ENCODE measurements around the gene CYP4Z1. TPM values are rescaled to one million over a fixed set of nuclear protein-coding genes. Genes with fewer than 3 reads are reported as not detected.

The CYP4Z1 gene
- total and polyA plus RNA-seq, 2 donors (not counting 3 experiments of a cell fraction or from before 2014, with no cell fraction given), result not detected

GRCh38 chr1:47021070-47021469 is 46.0 kb upstream of the CYP4Z1 start:
- no peaks in the 10 kb centered on the region for H3K9me3 ChIP-seq (replicated peaks; ENCODE audit: control insufficient read depth, insufficient read depth, low read length)

More at GRCh38 chr1:47021070-47021469, 46.0 kb upstream of the CYP4Z1 start:
- no peak overlapping the region for H3K9ac ChIP-seq (replicated peaks; ENCODE audit: extremely low read depth, insufficient read depth, low read length)
- dilution Hi-C loops (cut with MboI; ENCODE audit: extremely low pct_ligation_motif_present, low sequenced_read_pairs) (no loop called here), intact Hi-C loops (cut with micrococcal nuclease) (no loop called here)
- no TSS peak for BruUV-seq (replicated peaks)
- H3K27me3 ChIP-seq (ENCODE audit: control insufficient read depth in 2 of 2, insufficient read depth in 2 of 2, low read length in 2 of 2), result no peaks in the 10 kb centered on the region
- DNase-seq (ENCODE audit: low read depth, low spot score), result no peak
- POLR2A ChIA-PET, result no interaction called here
- H3K4me3 ChIP-seq (replicated peaks in 1 of 3; ENCODE audit: insufficient read depth in 1 of 3, low read depth in 1 of 3, low read length in 3 of 3), result no peak overlapping the region
- H3K36me3 ChIP-seq (ENCODE audit: control insufficient read depth in 2 of 2, extremely low read depth in 1 of 2, insufficient read depth in 2 of 2, low read length in 2 of 2), result no peaks in the 10 kb centered on the region
- no peak overlapping the region for H2AFZ ChIP-seq (ENCODE audit: low read depth, low read length)
- no peak for TF ChIP-seq MYC (IDR thresholded peaks at IDR 0.05; ENCODE audit: low read depth, low read length)
- no peak for TF ChIP-seq FOS (IDR thresholded peaks at IDR 0.05; ENCODE audit: borderline replicate concordance, insufficient read depth, low read length)
- TF ChIP-seq GATA2 (IDR thresholded peaks at IDR 0.05; ENCODE audit: insufficient read depth, insufficient read length, low read depth, low read length), result no peak
- TF ChIP-seq, protein P1, sequence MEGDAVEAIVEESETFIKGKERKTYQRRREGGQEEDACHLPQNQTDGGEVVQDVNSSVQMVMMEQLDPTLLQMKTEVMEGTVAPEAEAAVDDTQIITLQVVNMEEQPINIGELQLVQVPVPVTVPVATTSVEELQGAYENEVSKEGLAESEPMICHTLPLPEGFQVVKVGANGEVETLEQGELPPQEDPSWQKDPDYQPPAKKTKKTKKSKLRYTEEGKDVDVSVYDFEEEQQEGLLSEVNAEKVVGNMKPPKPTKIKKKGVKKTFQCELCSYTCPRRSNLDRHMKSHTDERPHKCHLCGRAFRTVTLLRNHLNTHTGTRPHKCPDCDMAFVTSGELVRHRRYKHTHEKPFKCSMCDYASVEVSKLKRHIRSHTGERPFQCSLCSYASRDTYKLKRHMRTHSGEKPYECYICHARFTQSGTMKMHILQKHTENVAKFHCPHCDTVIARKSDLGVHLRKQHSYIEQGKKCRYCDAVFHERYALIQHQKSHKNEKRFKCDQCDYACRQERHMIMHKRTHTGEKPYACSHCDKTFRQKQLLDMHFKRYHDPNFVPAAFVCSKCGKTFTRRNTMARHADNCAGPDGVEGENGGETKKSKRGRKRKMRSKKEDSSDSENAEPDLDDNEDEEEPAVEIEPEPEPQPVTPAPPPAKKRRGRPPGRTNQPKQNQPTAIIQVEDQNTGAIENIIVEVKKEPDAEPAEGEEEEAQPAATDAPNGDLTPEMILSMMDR (IDR thresholded peaks at IDR 0.05; ENCODE audit: extremely low read depth in 1 of 2, insufficient read depth in 1 of 2, low read depth in 1 of 2, low read length in 2 of 2), result no peak
- TF ChIP-seq, protein P2, sequence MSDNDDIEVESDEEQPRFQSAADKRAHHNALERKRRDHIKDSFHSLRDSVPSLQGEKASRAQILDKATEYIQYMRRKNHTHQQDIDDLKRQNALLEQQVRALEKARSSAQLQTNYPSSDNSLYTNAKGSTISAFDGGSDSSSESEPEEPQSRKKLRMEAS (IDR thresholded peaks at IDR 0.05; ENCODE audit: insufficient read depth, insufficient read length), result no peak
- no peak for TF ChIP-seq POLR2A (IDR thresholded peaks at IDR 0.05; ENCODE audit: low read depth, low read length)
- no peak for TF ChIP-seq JUN (IDR thresholded peaks at IDR 0.05; ENCODE audit: borderline replicate concordance, insufficient read depth, insufficient read length, low read depth)
- TF ChIP-seq POLR2AphosphoS5 (IDR thresholded peaks at IDR 0.05; ENCODE audit: insufficient read depth, low read depth, low read length), result no peak
- no peak for TF ChIP-seq EZH2 (IDR thresholded peaks at IDR 0.05; ENCODE audit: borderline replicate concordance, low read depth, low read length, severe bottlenecking)
- FAIRE-seq, result no peak
- CTCF ChIA-PET, result no interaction called here
- no peak overlapping the region for H3K27ac ChIP-seq (ENCODE audit: insufficient read depth, low read depth, low read length)
- H4K20me1 ChIP-seq (replicated peaks; ENCODE audit: control insufficient read depth, extremely low read depth, insufficient read depth, low read length), result no peaks in the 10 kb centered on the region
- H3K4me1 ChIP-seq (ENCODE audit: control insufficient read depth, extremely low read depth, insufficient read depth, low read length), result peaks cover 12% of the 10 kb centered on the region
- H3K9me1 ChIP-seq (replicated peaks; ENCODE audit: control insufficient read depth, extremely low read depth, insufficient read depth, low read length), result no peaks in the 10 kb centered on the region
- no peaks in the 10 kb centered on the region for H3K79me2 ChIP-seq (ENCODE audit: control insufficient read depth, insufficient read depth, low read length)
- no peak overlapping the region for H3K4me2 ChIP-seq (ENCODE audit: insufficient read depth, low read length)
